ENCODE data around the gene GSE1. TPM values are rescaled to one million over a fixed set of nuclear protein-coding genes. Genes with fewer than 3 reads are reported as not detected.

GSE1 gene
- total RNA-seq, 2 donors from 2014 or later = 72.6 to 96.2 TPM

DNA sequence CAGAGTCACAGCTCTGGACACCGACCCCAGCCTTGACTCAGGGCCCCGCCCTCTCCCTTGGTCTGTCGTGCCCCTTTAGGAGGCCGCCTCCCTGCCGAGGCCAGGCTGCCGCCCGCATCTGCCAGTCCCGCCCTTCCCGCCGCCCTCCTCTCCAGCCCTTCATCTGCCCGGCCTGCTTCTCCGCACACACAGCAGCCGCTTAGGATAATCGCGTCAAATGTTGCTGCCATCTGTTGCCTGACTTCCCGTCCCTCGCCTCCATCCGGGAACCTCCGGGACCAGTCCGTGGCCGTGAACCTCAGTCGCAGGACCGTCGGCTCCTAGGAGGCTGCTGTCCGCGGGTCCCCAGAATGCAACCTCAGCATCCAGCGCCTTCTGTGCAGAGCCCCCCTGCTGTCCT lies 11.9 kb downstream of the GSE1 start:
- TF ChIP-seq, protein P1, sequence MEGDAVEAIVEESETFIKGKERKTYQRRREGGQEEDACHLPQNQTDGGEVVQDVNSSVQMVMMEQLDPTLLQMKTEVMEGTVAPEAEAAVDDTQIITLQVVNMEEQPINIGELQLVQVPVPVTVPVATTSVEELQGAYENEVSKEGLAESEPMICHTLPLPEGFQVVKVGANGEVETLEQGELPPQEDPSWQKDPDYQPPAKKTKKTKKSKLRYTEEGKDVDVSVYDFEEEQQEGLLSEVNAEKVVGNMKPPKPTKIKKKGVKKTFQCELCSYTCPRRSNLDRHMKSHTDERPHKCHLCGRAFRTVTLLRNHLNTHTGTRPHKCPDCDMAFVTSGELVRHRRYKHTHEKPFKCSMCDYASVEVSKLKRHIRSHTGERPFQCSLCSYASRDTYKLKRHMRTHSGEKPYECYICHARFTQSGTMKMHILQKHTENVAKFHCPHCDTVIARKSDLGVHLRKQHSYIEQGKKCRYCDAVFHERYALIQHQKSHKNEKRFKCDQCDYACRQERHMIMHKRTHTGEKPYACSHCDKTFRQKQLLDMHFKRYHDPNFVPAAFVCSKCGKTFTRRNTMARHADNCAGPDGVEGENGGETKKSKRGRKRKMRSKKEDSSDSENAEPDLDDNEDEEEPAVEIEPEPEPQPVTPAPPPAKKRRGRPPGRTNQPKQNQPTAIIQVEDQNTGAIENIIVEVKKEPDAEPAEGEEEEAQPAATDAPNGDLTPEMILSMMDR (IDR thresholded peaks at IDR 0.05) = no peak
- DNase-seq (ENCODE audit: low spot score) = no peak
- no peaks in the 10 kb centered on the region for H3K27me3 ChIP-seq (replicated peaks; ENCODE audit: insufficient read depth)
- ATAC-seq (ENCODE audit: insufficient number of reproducible peaks, low FRiP score, low read depth) = no peak
- no peak overlapping the region for H3K27ac ChIP-seq
- no peaks in the 10 kb centered on the region for H3K9me3 ChIP-seq
- H3K4me1 ChIP-seq (ENCODE audit: control insufficient read depth in 1 of 2, low read depth in 2 of 2) = peaks cover 11 to 15% of the 10 kb centered on the region in 2 donors
- no peaks in the 10 kb centered on the region for H3K36me3 ChIP-seq
- H3K4me3 ChIP-seq = no peak overlapping the region

DNA sequence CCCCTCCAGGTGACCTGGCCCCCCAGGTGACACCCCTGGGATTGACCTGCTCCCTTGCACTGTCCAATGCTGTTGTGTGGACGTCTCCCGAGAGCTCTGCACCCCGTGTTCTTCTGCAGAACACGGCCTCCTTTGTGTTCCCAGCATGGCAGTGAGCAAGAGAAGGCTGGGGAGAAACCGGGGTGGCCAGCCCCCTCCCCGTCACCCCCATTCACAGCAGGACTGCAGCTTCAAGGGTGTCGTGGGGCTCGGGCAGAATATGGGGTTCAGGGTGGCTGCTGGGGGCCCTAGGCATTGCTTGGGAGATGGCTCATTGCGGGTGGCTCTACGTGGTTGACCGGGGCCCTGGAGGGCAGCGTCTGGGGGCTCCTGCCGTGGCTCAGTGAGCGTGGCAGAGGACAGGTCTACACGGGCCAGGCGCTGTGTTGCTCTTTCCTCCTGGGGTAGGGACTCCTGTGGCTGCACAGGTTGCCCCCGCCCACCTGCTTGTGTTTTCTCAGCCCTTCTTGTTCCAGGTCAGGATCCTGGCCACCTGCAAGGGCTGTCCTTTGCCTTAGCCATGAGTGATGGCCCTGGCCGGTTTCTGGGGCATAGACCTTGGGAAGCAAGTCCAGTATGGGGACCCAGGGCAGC lies 12.5 kb downstream of the GSE1 start:
- Histone ChIP-seq H3K27ac (no peak overlapping the region), H3K4me1 (ENCODE audit: control insufficient read depth in 1 of 2, low read depth in 2 of 2) (peaks cover 11 to 15% of the 10 kb centered on the region in 2 donors)
- TF ChIP-seq, protein P1 (IDR thresholded peaks at IDR 0.05) = no peak

DNA sequence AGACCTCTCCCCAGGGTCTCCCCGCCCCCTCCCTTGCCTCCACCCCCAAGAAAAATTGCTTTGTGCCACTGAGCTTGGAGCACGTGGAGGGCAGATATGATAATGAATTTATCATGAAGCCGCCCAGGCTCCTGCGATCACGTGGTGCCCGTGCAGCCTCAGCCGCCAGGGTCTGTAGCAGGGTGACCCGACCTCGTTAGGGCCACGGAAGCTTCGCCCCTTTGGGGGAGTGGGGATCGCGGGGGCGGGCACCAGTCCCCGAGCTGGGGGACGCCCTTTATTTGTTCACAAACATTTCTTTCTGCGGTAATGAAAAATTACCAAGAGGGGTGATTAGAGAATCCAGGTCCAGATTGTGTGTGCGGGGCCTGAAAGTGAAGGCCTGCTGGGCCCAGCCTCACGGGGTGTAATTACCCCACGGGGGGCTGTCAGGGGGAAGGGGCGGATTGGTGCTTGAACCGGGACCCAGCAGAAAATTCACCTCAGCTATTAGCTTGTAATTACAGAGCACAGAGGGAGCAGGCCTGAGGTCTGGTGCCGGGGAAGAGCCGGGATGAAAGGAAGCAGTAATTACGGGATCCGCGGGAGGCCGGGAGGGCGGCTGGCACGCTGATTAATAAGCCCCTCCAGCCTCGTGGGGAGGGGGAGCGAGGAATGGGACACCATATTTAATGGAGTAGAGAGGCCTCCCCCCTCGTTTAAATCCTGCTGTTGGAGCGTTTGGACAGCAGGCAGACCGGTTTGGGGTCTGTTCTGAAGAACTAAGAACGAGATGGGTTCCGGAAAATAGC lies 13.3 kb downstream of the GSE1 start:
- H3K36me3 ChIP-seq = no peaks in the 10 kb centered on the region
- DNase-seq (ENCODE audit: low spot score) (no peak), ATAC-seq (ENCODE audit: insufficient number of reproducible peaks, low FRiP score, low read depth) (no peak)
- H3K27ac ChIP-seq = no peak overlapping the region
- no peaks in the 10 kb centered on the region for H3K27me3 ChIP-seq (replicated peaks; ENCODE audit: insufficient read depth)
- TF ChIP-seq, protein P1 (IDR thresholded peaks at IDR 0.05) = no peak
- no peak overlapping the region for H3K4me3 ChIP-seq
- H3K9me3 ChIP-seq = no peaks in the 10 kb centered on the region
- H3K4me1 ChIP-seq (ENCODE audit: control insufficient read depth in 1 of 2, low read depth in 2 of 2) = peaks cover 11 to 15% of the 10 kb centered on the region in 2 donors

More for the DNA sequence above, 12.5 kb downstream of the GSE1 start:
- Histone ChIP-seq H3K9me3 (no peaks in the 10 kb centered on the region), H3K4me3 (no peak overlapping the region), H3K27me3 (replicated peaks; ENCODE audit: insufficient read depth) (no peaks in the 10 kb centered on the region), H3K36me3 (no peaks in the 10 kb centered on the region)
- DNase-seq (ENCODE audit: low spot score) (no peak), ATAC-seq (ENCODE audit: insufficient number of reproducible peaks, low FRiP score, low read depth) (no peak)

DNA sequence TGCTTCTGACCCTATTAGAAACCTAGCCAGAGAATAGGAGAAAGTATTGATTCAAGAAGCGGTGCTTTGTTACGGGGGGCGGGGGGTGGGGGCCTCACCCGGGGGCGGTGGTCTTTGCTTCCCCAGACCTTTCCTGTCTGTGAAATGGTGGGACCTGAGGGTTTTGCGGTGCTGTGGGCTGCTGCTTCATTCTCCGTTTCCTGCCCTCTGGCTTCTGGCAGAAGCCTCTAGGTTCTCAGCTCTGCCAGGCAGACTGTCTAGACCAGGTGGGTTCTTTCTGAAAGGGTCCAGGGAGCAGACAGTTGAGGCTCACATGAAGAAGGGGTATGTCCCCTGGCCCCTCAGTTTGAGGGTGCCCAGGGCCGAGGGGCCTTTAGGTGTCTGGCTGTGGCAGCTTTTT lies 14.0 kb downstream of the GSE1 start:
- no peak for DNase-seq (ENCODE audit: low spot score)
- TF ChIP-seq, protein P1 (IDR thresholded peaks at IDR 0.05) = no peak
- Histone ChIP-seq H3K27me3 (replicated peaks; ENCODE audit: insufficient read depth) (no peaks in the 10 kb centered on the region), H3K36me3 (no peaks in the 10 kb centered on the region), H3K4me1 (ENCODE audit: control insufficient read depth in 1 of 2, low read depth in 2 of 2) (peaks cover 11 to 15% of the 10 kb centered on the region in 2 donors), H3K9me3 (no peaks in the 10 kb centered on the region), H3K4me3 (no peak overlapping the region), H3K27ac (no peak overlapping the region)
- ATAC-seq (ENCODE audit: insufficient number of reproducible peaks, low FRiP score, low read depth) = no peak

DNA sequence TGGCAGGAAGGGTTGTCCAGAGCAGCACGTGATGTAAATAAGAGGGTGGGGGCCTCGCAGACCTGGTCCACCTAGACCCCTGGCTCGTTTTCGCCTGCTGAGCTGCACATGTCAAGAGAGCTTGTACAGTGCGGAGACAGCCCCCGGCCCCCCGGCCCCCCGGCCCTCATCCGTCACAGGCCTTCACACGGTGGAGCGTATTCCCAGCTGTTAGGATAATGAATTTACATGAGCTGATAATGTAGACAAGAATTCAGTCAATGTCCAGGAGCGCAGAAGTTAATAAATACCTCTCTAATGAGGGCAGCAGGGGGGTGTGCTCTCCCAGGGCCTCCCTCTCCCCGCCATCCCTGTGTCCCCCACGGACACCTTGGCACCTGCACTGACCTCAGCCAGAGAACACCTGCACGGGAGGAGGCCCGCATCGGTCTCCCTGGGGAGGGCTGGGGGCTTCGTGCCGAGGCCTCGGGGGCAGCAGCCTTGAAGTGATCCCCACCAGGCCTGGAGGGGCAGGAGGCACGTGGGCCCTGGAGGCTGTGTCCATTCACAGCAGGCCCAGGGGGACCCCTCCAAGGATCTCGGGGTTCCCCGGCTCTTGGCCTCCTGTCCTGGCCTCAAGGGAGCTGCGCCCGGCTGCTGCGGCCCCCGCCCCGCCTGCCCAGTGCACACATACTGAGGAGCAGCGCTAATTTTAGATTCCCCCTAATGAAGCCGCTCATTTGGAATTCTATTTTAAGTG lies 14.6 kb downstream of the GSE1 start:
- no peak for ATAC-seq (ENCODE audit: insufficient number of reproducible peaks, low FRiP score, low read depth)
- H3K4me1 ChIP-seq (ENCODE audit: control insufficient read depth in 1 of 2, low read depth in 2 of 2) = peaks cover 11 to 15% of the 10 kb centered on the region in 2 donors

More for the DNA sequence above, 14.6 kb downstream of the GSE1 start:
- TF ChIP-seq, protein P1 (IDR thresholded peaks at IDR 0.05) = no peak
- no peak for DNase-seq (ENCODE audit: low spot score)
- no peak overlapping the region for H3K4me3 ChIP-seq
- H3K9me3 ChIP-seq = no peaks in the 10 kb centered on the region
- H3K27ac ChIP-seq = no peak overlapping the region
- no peaks in the 10 kb centered on the region for H3K27me3 ChIP-seq (replicated peaks; ENCODE audit: insufficient read depth)
- no peaks in the 10 kb centered on the region for H3K36me3 ChIP-seq
